HG03457 (cell line): ENCODE data around the gene ICA1.

Experiments used
- ATAC-seq: cut with Tn5 transposase; IDR thresholded peaks from one replicate; pipeline ENCODE4 v1.9.1; 2021; ENCODE audit warnings: moderate number of reproducible peaks; ENCODE audit not compliant: unreplicated experiment

Gene ICA1

GRCh38 chr7:8204339-8205030 is 57.5 kb downstream of the ICA1 start:
- ATAC-seq, result no peak

GRCh38 chr7:8201846-8202441 is 60.0 kb downstream of the ICA1 start:
- ATAC-seq, result no peak

- no peak for ATAC-seq
Observed at GRCh38 chr7:8200717-8201116, 61.2 kb downstream of the ICA1 start.

- no peak for ATAC-seq
Observed at GRCh38 chr7:8200316-8200715, 61.7 kb downstream of the ICA1 start.

GRCh38 chr7:8197994-8198698 is 63.8 kb downstream of the ICA1 start:
- ATAC-seq, result no peak

GRCh38 chr7:8192897-8193296 is 69.1 kb downstream of the ICA1 start:
- ATAC-seq, result no peak

- peak; percentile 66 for ATAC-seq
Observed at GRCh38 chr7:8190119-8190895, 71.7 kb downstream of the ICA1 start.

- no peak for ATAC-seq
Observed at GRCh38 chr7:8189625-8190024, 72.3 kb downstream of the ICA1 start.

GRCh38 chr7:8185926-8186683 is 75.9 kb downstream of the ICA1 start:
- ATAC-seq, result no peak

- ATAC-seq, result no peak
Observed at GRCh38 chr7:8184221-8184620, 77.7 kb downstream of the ICA1 start.

- ATAC-seq, result no peak
Observed at GRCh38 chr7:8179486-8179885, 82.5 kb downstream of the ICA1 start.

- ATAC-seq, result no peak
Observed at GRCh38 chr7:8178353-8178752, 83.6 kb downstream of the ICA1 start.

- ATAC-seq, result peak; percentile 37
Observed at GRCh38 chr7:8177109-8177933, 84.6 kb downstream of the ICA1 start.

GRCh38 chr7:8176370-8177081 is 85.4 kb downstream of the ICA1 start:
- ATAC-seq, result peak; percentile 63

GRCh38 chr7:8175929-8176369 is 86.0 kb downstream of the ICA1 start:
- no peak for ATAC-seq

GRCh38 chr7:8172372-8173354 is 89.3 kb downstream of the ICA1 start:
- no peak for ATAC-seq

- no peak for ATAC-seq
Observed at GRCh38 chr7:8169171-8169570, 92.8 kb downstream of the ICA1 start.

GRCh38 chr7:8168336-8168735 is 93.6 kb downstream of the ICA1 start:
- no peak for ATAC-seq
